Stomach smooth muscle (tissue), 2 donors: Measurements from ENCODE around the gene MACF1.
"Not testable (repeated sequence)": the region's sequence is repeated elsewhere in the genome, so short reads cannot be mapped to it uniquely, and the experiment has no call there.

Source experiments
- H3K27ac ChIP-seq: one replicate; pipeline ENCODE4 v1.7.0; 2013; ENCODE audit warnings: mild to moderate bottlenecking, low read length, inconsistent platforms
- H3K27me3 ChIP-seq, 2 donors: one replicate each; pipeline ENCODE4 v1.7.0; 2013; ENCODE audit warnings: low read length in 2 of 2; ENCODE audit not compliant: insufficient read depth in 2 of 2, control insufficient read depth in 1 of 2
- H3K36me3 ChIP-seq, 2 donors: one replicate each; pipeline ENCODE4 v1.7.0; 2013; ENCODE audit warnings: low read length in 2 of 2; ENCODE audit not compliant: control insufficient read depth in 2 of 2, insufficient read depth in 2 of 2
- H3K4me1 ChIP-seq: one replicate; pipeline ENCODE4 v1.7.0; 2013; ENCODE audit warnings: low read length; ENCODE audit not compliant: control insufficient read depth, insufficient read depth
- H3K4me3 ChIP-seq, 2 donors: one replicate each; pipeline ENCODE4 v1.7.0; 2013; ENCODE audit warnings: low read length in 2 of 2
- H3K9ac ChIP-seq, 2 donors: one replicate each; pipeline ENCODE4 v1.7.0; 2013; ENCODE audit warnings: low read length in 2 of 2, mild to moderate bottlenecking in 1 of 2
- H3K9me3 ChIP-seq, 2 donors: one replicate each; pipeline ENCODE4 v1.7.0; 2013; ENCODE audit warnings: low read length in 2 of 2; ENCODE audit not compliant: control insufficient read depth in 2 of 2
- donor health status: healthy.
- donor health status: Pancreatic carcinoma.

Gene MACF1

DNA sequence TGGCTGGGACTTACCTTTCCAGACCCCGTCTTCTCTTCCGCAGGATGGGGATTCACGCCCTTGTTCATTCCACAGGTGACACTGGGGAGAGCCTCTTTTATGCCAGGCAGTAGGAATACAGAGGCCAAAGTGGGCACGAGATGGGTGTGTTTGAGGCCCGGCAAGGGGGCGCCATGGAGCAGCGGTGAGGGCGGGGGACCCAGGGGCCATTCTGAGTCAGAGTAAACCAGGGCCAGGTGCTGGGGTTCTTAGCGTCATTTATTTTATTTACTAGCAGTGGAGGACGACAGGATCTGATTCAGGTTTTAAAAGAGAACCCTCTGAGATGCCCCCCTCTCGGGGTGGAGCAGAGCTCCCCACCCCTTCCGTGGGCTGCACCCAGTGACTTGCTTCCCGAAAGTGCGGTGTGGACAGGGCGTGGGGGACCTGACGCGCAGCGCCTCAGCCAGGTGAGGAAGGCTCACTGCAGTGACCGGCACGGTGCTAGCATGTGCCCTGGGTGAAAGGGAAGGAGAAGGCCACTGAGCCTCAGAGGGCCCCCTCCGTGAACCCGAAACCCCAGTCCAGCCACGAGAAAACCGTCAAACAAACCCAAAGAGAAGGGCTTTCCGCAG is 307.8 kb downstream of the MACF1 start:
- H3K27me3 ChIP-seq = not testable (repeated sequence)

DNA sequence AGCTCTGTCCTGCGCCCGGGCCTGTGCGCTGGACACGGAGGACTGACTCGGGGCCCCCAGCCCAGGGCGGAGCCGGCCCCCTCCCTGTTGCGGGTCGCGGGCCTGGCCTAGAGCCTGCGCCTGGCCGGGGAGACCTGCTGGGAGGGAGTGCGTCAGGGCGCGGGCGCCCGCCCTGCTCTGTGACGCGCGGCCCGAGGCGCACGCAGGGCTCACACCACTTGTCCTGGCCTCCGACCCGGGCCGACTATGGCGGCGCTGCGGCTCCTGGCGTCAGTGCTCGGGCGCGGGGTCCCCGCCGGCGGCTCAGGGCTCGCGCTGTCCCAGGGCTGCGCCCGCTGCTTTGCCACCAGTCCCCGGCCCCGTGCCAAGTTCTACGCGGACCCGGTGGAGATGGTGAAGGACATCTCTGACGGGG is 310.2 kb downstream of the MACF1 start:
- not testable (repeated sequence) for H3K27ac ChIP-seq, H3K27me3 ChIP-seq, H3K9ac ChIP-seq, H3K4me1 ChIP-seq, H3K9me3 ChIP-seq, H3K36me3 ChIP-seq
- H3K4me3 ChIP-seq = peak overlapping the region in 1 of 2 donors; percentile 44

More for the DNA sequence above, 307.8 kb downstream of the MACF1 start:
- not testable (repeated sequence) for H3K9me3 ChIP-seq, H3K36me3 ChIP-seq, H3K27ac ChIP-seq, H3K4me3 ChIP-seq, H3K4me1 ChIP-seq, H3K9ac ChIP-seq

DNA sequence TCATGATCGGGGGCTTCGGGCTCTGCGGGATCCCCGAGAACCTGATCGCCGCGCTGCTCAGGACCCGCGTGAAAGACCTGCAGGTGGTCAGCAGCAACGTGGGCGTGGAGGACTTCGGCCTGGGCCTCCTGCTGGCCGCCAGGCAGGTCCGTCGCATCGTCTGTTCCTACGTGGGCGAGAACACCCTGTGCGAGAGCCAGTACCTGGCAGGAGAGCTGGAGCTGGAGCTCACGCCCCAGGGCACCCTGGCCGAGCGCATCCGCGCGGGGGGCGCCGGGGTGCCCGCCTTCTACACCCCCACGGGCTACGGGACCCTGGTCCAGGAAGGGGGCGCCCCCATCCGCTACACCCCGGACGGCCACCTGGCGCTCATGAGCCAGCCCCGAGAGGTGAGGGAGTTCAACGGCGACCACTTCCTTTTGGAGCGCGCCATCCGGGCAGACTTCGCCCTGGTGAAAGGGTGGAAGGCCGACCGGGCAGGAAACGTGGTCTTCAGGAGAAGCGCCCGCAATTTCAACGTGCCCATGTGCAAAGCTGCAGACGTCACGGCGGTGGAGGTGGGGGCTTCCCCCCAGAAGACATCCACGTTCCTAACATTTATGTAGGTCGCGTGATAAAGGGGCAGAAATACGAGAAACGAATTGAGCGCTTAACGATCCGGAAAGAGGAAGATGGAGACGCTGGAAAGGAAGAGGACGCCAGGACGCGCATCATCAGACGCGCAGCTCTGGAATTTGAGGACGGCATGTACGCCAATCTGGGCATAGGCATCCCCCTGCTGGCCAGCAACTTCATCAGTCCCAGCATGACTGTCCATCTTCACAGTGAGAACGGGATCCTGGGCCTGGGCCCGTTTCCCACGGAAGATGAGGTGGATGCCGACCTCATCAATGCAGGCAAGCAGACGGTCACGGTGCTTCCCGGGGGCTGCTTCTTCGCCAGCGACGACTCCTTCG is 310.9 kb downstream of the MACF1 start:
- H3K36me3 ChIP-seq, H3K4me1 ChIP-seq, H3K27me3 ChIP-seq, H3K9ac ChIP-seq, H3K9me3 ChIP-seq, H3K27ac ChIP-seq: not testable (repeated sequence)
- peak overlapping the region in 1 of 2 donors; percentile 49 for H3K4me3 ChIP-seq

GRCh38 chr1:39516841-39517240 is 312.3 kb downstream of the MACF1 start:
- H3K9ac ChIP-seq, H3K27me3 ChIP-seq, H3K36me3 ChIP-seq, H3K4me3 ChIP-seq, H3K27ac ChIP-seq, H3K9me3 ChIP-seq, H3K4me1 ChIP-seq: not testable (repeated sequence)

DNA sequence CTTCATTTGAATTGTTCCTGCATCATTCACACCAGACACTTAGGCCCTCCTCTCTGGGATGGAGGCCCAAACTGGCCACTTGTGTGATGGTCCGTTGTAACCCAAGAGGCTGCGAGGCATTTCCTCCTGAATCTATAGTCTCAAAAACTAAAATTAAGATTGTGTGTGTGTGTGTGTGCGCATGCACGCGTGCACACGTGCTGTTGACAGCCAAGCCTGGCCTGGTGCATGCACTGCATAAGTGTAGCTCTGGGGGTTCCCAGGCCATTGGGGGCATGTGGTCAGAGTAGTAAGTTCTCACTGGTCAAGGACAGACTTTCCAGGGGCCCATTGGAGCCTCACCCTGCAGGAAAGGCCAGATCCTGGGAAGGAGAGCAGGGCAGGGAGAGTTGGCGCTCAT is 313.4 kb downstream of the MACF1 start:
- H3K27ac ChIP-seq, H3K9me3 ChIP-seq, H3K4me1 ChIP-seq, H3K27me3 ChIP-seq, H3K9ac ChIP-seq, H3K36me3 ChIP-seq, H3K4me3 ChIP-seq: not testable (repeated sequence)

- not testable (repeated sequence) for H3K27me3 ChIP-seq, H3K9ac ChIP-seq, H3K27ac ChIP-seq, H3K36me3 ChIP-seq, H3K4me3 ChIP-seq, H3K4me1 ChIP-seq, H3K9me3 ChIP-seq
Measured at GRCh38 chr1:39519376-39519775, 314.9 kb downstream of the MACF1 start.

DNA sequence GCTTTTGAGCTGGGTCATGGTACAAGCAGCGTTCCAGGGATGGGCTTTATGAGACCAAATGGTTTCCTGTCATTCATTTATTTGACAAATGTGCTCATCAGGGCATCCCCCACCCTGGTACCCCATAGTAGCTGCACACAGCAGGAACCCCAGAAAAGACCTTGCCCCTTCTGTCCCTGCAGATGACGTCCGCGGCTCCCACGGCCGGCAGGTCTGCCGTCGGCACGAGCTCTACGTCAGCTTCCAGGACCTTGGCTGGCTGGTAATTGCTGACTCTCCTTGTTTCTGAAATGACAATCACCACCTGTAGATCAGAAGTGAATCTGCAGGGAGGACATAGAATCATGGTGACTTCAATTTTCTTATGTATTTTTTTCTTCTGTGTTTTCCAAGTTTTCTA is 317.7 kb downstream of the MACF1 start:
- not testable (repeated sequence) for H3K4me1 ChIP-seq, H3K27me3 ChIP-seq, H3K27ac ChIP-seq, H3K36me3 ChIP-seq, H3K9me3 ChIP-seq, H3K9ac ChIP-seq, H3K4me3 ChIP-seq

- H3K4me1 ChIP-seq = no peaks in the 10 kb centered on the region
- H3K36me3 ChIP-seq = peaks cover under 1 to 10% of the 10 kb centered on the region in 2 donors
- H3K9ac ChIP-seq = no peak overlapping the region
- no peak overlapping the region for H3K4me3 ChIP-seq
- H3K27ac ChIP-seq = no peak overlapping the region
- no peaks in the 10 kb centered on the region for H3K9me3 ChIP-seq
- H3K27me3 ChIP-seq = no peaks in the 10 kb centered on the region
Measured at GRCh38 chr1:39522661-39523567, 318.4 kb downstream of the MACF1 start.

- H3K9me3 ChIP-seq = no peaks in the 10 kb centered on the region
- H3K27ac ChIP-seq = no peak overlapping the region
- no peaks in the 10 kb centered on the region for H3K27me3 ChIP-seq
- H3K4me3 ChIP-seq = no peak overlapping the region
- H3K9ac ChIP-seq = no peak overlapping the region
- no peaks in the 10 kb centered on the region for H3K4me1 ChIP-seq
- H3K36me3 ChIP-seq = peaks cover 5 to 18% of the 10 kb centered on the region in 2 donors
Measured at GRCh38 chr1:39524171-39524570, 319.7 kb downstream of the MACF1 start.

DNA sequence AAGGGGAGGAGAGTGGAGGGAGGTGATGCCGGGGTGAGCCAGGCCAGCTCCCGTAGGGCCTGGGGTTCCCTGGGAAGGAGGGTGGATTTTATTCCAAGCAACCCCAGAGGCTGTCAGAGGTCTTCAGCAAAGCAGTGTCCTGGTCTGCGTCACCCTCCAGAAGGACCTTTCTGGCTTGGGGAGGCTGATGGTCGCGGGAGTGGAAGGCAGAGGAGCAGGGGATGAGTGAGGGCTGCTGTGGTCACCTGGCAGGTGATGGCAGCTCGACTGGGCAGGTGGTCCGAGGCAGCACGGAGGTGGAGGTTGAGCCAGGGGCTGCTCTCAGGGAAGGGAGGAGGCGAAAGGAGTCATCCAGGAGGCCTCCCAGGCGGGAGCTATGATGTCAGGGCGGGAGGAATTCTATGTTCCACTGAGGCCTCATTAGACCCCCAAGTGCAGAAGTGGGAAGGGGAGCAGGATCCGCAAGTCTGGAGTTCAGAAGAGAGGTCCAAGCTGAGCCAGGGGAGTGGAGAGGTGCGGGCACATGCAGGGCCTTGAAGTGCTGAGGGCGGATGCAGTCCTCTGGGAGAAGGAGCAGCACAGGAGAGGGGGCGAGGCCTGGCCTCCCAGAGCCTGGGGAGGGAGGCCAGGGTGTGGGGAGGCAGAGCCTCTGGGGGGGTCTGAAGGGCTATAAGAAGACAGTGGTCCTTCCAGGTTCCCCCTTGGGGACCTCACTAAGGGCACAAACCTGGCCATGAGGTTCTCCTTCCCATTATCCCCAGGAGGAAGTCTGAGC is 320.3 kb downstream of the MACF1 start:
- H3K36me3 ChIP-seq = peaks cover 5 to 19% of the 10 kb centered on the region in 2 donors
- no peaks in the 10 kb centered on the region for H3K9me3 ChIP-seq
- H3K4me3 ChIP-seq = no peak overlapping the region
- no peaks in the 10 kb centered on the region for H3K4me1 ChIP-seq
- no peak overlapping the region for H3K27ac ChIP-seq
- no peaks in the 10 kb centered on the region for H3K27me3 ChIP-seq
- no peak overlapping the region for H3K9ac ChIP-seq
